SU-DHL-6 (cell line): ENCODE results near the gene SUSD4.

Source experiments
- EZH2phosphoT487 ChIP-seq: fragments of 200-600 bp; sonication (generic), shearing (Covaris generic); conservative IDR thresholded peaks from 2 replicates; pipeline ENCODE4 v1.6.1; 2018; ENCODE audit warnings: mild to moderate bottlenecking, antibody characterized with exemption, low read length, moderate library complexity, mixed read lengths
- TF ChIP-seq, protein P1 (sequence below): fragments of 200-600 bp; sonication (generic); IDR thresholded peaks from one replicate; pipeline ENCODE4 v1.5.1; 2017; ENCODE audit warnings: antibody characterized with exemption, mild to moderate bottlenecking, low read length, moderate library complexity; ENCODE audit not compliant: insufficient read depth, poor library complexity, severe bottlenecking

- TF ChIP-seq, protein P1, sequence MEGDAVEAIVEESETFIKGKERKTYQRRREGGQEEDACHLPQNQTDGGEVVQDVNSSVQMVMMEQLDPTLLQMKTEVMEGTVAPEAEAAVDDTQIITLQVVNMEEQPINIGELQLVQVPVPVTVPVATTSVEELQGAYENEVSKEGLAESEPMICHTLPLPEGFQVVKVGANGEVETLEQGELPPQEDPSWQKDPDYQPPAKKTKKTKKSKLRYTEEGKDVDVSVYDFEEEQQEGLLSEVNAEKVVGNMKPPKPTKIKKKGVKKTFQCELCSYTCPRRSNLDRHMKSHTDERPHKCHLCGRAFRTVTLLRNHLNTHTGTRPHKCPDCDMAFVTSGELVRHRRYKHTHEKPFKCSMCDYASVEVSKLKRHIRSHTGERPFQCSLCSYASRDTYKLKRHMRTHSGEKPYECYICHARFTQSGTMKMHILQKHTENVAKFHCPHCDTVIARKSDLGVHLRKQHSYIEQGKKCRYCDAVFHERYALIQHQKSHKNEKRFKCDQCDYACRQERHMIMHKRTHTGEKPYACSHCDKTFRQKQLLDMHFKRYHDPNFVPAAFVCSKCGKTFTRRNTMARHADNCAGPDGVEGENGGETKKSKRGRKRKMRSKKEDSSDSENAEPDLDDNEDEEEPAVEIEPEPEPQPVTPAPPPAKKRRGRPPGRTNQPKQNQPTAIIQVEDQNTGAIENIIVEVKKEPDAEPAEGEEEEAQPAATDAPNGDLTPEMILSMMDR = no peak
- TF ChIP-seq EZH2phosphoT487 = no peak
Measured at GRCh38 chr1:223209992-223210787, 153.8 kb downstream of the SUSD4 start.
